Hepatocyte (in vitro differentiated cells): ENCODE measurements around the gene CTNNBIP1. TPM values are rescaled to one million over a fixed set of nuclear protein-coding genes. Genes with fewer than 3 reads are reported as not detected.

Source experiments
- DNase-seq: peaks from one replicate; pipeline ENCODE4 v3.0.0-alpha.2; 2016; ENCODE audit warnings: low spot score
- H2AFZ ChIP-seq: fragments of 200-600 bp; sonication (generic); 2 replicates; pipeline ENCODE4 v1.6.0; 2016; ENCODE audit warnings: antibody characterized with exemption, mild to moderate bottlenecking
- H3K27ac ChIP-seq: fragments of 200-600 bp; sonication (generic); 2 replicates; pipeline ENCODE4 v1.5.1; 2016; ENCODE audit warnings: mild to moderate bottlenecking
- H3K27me3 ChIP-seq: fragments of 200-600 bp; sonication (generic); 2 replicates; pipeline ENCODE4 v1.6.1; 2016
- H3K36me3 ChIP-seq: fragments of 200-600 bp; sonication (generic); replicated peaks from 2 replicates; pipeline ENCODE4 v1.5.1; 2016; ENCODE audit warnings: low read depth; ENCODE audit not compliant: insufficient read depth
- H3K4me1 ChIP-seq: fragments of 200-600 bp; sonication (generic); 2 replicates; pipeline ENCODE4 v1.5.1; 2016; ENCODE audit warnings: mild to moderate bottlenecking, moderate library complexity; ENCODE audit not compliant: insufficient read depth
- H3K4me2 ChIP-seq: fragments of 200-600 bp; sonication (generic); 2 replicates; pipeline ENCODE4 v1.6.0; 2016
- H3K4me3 ChIP-seq: fragments of 200-600 bp; sonication (generic); 2 replicates; pipeline ENCODE4 v1.5.1; 2016; ENCODE audit warnings: mild to moderate bottlenecking
- H3K79me2 ChIP-seq: fragments of 200-600 bp; sonication (generic); 2 replicates; pipeline ENCODE4 v1.6.0; 2017; ENCODE audit warnings: mild to moderate bottlenecking
- H3K9me2 ChIP-seq: fragments of 200-600 bp; sonication (generic); replicated peaks from 2 replicates; pipeline ENCODE4 v1.6.0; 2017; ENCODE audit warnings: mild to moderate bottlenecking; ENCODE audit not compliant: insufficient read depth
- H3K9me3 ChIP-seq: fragments of 200-600 bp; sonication (generic); 2 replicates; pipeline ENCODE4 v1.5.1; 2016; ENCODE audit warnings: low read depth, mild to moderate bottlenecking
- H4K20me1 ChIP-seq: fragments of 200-600 bp; sonication (generic); 2 replicates; pipeline ENCODE4 v1.6.0; 2016; ENCODE audit warnings: mild to moderate bottlenecking; ENCODE audit not compliant: insufficient read depth, poor library complexity, severe bottlenecking
- EZH2 ChIP-seq: fragments of 200-600 bp; sonication (generic); IDR thresholded peaks from 2 replicates; pipeline ENCODE4 v1.6.1; 2016; ENCODE audit warnings: antibody characterized with exemption, mild to moderate bottlenecking, borderline replicate concordance
- EZH2phosphoT487 ChIP-seq: fragments of 200-600 bp; sonication (generic); IDR thresholded peaks from one replicate; pipeline ENCODE4 v1.6.1; 2018; ENCODE audit warnings: antibody characterized with exemption, mild to moderate bottlenecking, low read depth, moderate library complexity; ENCODE audit not compliant: unreplicated experiment, severe bottlenecking
- WGBS: methylation state at CpG from one replicate; pipeline ENCODE4 v1.1.6; 2016; ENCODE audit warnings: low lambda C conversion rate; ENCODE audit errors: missing lambda C conversion rate; 5-methylcytosine and 5-hydroxymethylcytosine counted together
- polyA plus RNA-seq: library from polyadenylated mRNA; unstranded; fragments of >200 nt; fragmentation: Nextera tagmentation; extraction: Ambion mirVana; gene quantifications from 2 replicates; pipeline ENCODE4 v1.2.1, GENCODE V29; 2016
- total RNA-seq: library from RNA; depleted of rRNA; stranded (reverse); fragments of >200 nt; gene quantifications from 2 replicates; pipeline ENCODE4 v1.2.3, GENCODE V29; 2014
- TF ChIP-seq, protein P1 (sequence below): fragments of 200-600 bp; sonication (generic); IDR thresholded peaks from 2 replicates; pipeline ENCODE4 v1.5.1; 2016; ENCODE audit warnings: antibody characterized with exemption, mild to moderate bottlenecking; ENCODE audit not compliant: poor library complexity

The CTNNBIP1 gene
- total and polyA plus RNA-seq, 2 experiments from 2014 or later, result 25.2 to 49.8 TPM

DNA sequence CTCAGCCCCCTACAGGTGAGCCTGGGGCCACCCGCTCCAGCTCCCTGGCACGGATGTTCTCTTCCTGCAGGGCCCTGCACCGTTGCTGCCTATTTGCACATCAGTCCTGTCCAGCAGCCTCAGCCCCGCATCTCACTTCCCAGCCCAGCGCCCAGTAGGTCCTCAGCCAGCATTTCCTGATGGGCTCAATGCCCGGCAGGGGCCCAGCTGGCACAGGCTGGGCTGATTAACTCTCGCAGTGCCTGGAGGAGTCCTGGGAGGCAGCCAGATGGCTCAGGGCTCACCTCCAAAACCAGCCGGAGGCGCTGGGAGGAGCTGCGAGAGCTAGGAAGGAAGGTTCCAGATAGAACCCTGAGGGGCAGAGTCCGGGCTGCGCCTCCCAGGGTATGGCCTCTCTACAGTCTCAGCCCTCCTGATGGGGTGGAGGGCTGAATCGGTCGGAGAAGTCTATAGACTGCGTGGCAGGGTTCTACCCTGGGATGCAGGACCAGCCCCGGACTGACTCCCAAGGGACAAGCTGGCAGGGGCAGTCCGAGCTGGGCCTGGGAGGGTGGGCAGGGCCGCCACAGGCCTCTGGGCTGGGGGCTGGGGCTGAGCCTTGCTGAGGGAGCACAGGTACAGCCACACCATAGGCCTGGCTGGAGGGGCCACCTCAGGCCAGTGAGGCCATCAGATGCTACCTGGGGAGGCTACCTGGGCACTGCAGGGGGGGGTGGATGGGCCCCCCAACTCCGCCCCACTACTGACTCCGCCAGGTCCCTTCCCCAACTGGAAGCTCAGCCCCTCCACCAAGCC lies 67.1 kb downstream of the CTNNBIP1 start:
- DNase-seq, result peak; percentile 4
- 82% methylated on average over 19 of the region's 20 CpGs for WGBS
- no peaks in the 10 kb centered on the region for H3K79me2 ChIP-seq
- TF ChIP-seq, protein P1, sequence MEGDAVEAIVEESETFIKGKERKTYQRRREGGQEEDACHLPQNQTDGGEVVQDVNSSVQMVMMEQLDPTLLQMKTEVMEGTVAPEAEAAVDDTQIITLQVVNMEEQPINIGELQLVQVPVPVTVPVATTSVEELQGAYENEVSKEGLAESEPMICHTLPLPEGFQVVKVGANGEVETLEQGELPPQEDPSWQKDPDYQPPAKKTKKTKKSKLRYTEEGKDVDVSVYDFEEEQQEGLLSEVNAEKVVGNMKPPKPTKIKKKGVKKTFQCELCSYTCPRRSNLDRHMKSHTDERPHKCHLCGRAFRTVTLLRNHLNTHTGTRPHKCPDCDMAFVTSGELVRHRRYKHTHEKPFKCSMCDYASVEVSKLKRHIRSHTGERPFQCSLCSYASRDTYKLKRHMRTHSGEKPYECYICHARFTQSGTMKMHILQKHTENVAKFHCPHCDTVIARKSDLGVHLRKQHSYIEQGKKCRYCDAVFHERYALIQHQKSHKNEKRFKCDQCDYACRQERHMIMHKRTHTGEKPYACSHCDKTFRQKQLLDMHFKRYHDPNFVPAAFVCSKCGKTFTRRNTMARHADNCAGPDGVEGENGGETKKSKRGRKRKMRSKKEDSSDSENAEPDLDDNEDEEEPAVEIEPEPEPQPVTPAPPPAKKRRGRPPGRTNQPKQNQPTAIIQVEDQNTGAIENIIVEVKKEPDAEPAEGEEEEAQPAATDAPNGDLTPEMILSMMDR, result no peak
- TF ChIP-seq EZH2phosphoT487, result no peak
- TF ChIP-seq EZH2, result no peak
- no peaks in the 10 kb centered on the region for H3K9me2 ChIP-seq
- H4K20me1 ChIP-seq, result no peaks in the 10 kb centered on the region
- no peak overlapping the region for H3K27ac ChIP-seq
- no peak overlapping the region for H3K4me3 ChIP-seq
- H3K36me3 ChIP-seq, result no peaks in the 10 kb centered on the region
- H3K4me2 ChIP-seq, result no peak overlapping the region
- no peaks in the 10 kb centered on the region for H3K9me3 ChIP-seq
- peaks cover 6% of the 10 kb centered on the region for H3K4me1 ChIP-seq
- H2AFZ ChIP-seq, result no peak overlapping the region
- H3K27me3 ChIP-seq, result no peaks in the 10 kb centered on the region

- H4K20me1 ChIP-seq, result no peaks in the 10 kb centered on the region
- no peak for TF ChIP-seq EZH2phosphoT487
- TF ChIP-seq, protein P1, result no peak
- TF ChIP-seq EZH2, result no peak
Measured at GRCh38 chr1:9842073-9842711, 67.9 kb downstream of the CTNNBIP1 start.

DNA sequence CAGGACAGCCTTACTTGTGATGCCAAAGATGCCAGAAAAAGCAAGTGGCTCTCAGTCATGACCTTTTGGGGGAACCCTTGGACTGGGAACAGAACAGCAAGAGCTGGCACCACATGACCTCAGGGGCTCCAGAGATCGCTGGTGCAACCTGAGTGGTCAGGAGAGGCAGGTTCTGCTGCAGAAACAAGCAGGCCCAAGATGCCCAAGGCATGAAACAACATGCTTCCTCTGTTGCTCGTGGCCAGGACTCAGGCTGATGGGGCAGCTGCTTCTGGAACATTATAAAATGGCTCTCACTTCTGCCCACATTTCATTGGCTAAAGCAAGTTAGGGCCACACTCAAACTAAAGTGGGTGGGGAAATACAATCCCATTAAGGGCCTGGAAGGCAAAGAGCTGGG lies 68.6 kb downstream of the CTNNBIP1 start:
- Histone ChIP-seq H3K27ac (no peak overlapping the region), H3K4me1 (peaks cover 6% of the 10 kb centered on the region), H3K9me3 (no peaks in the 10 kb centered on the region), H3K4me2 (no peak overlapping the region), H3K36me3 (no peaks in the 10 kb centered on the region), H3K27me3 (no peaks in the 10 kb centered on the region), H3K4me3 (no peak overlapping the region), H3K79me2 (no peaks in the 10 kb centered on the region), H4K20me1 (no peaks in the 10 kb centered on the region), H2AFZ (no peak overlapping the region), H3K9me2 (no peaks in the 10 kb centered on the region)
- no peak for TF ChIP-seq EZH2phosphoT487
- DNase-seq, result no peak
- 79% methylated on average over 2 of the region's 2 CpGs for WGBS

More at GRCh38 chr1:9842073-9842711, 67.9 kb downstream of the CTNNBIP1 start:
- no peak overlapping the region for H3K4me2 ChIP-seq
- H3K9me3 ChIP-seq, result no peaks in the 10 kb centered on the region
- H3K9me2 ChIP-seq, result no peaks in the 10 kb centered on the region
- DNase-seq, result peak; percentile 7
- no peaks in the 10 kb centered on the region for H3K36me3 ChIP-seq
- H3K79me2 ChIP-seq, result no peaks in the 10 kb centered on the region
- no peak overlapping the region for H2AFZ ChIP-seq
- H3K27ac ChIP-seq, result no peak overlapping the region
- H3K4me3 ChIP-seq, result no peak overlapping the region
- 84% methylated on average over 9 of the region's 9 CpGs for WGBS
- no peaks in the 10 kb centered on the region for H3K27me3 ChIP-seq
- H3K4me1 ChIP-seq, result peaks cover 6% of the 10 kb centered on the region

- Histone ChIP-seq H3K27ac (no peak overlapping the region), H4K20me1 (no peaks in the 10 kb centered on the region), H3K79me2 (no peaks in the 10 kb centered on the region), H3K4me2 (no peak overlapping the region), H3K36me3 (no peaks in the 10 kb centered on the region), H3K9me2 (no peaks in the 10 kb centered on the region), H2AFZ (no peak overlapping the region), H3K4me1 (peaks cover 11% of the 10 kb centered on the region), H3K9me3 (no peaks in the 10 kb centered on the region), H3K27me3 (no peaks in the 10 kb centered on the region), H3K4me3 (no peak overlapping the region)
- WGBS, result 82% methylated on average over 3 of the region's 3 CpGs
- DNase-seq, result no peak
- TF ChIP-seq EZH2phosphoT487 (no peak), EZH2 (no peak)
- TF ChIP-seq, protein P1, result no peak
Measured at GRCh38 chr1:9840176-9840575, 69.9 kb downstream of the CTNNBIP1 start.
